ENCODE results near the gene SNX25.
"Not testable (repeated sequence)": the region's sequence is repeated elsewhere in the genome, so short reads cannot be mapped to it uniquely, and the experiment has no call there.

The SNX25 gene

GRCh38 chr4:185351691-185352090, 142.3 kb downstream of the SNX25 start:
- peaks cover 9% of the 10 kb centered on the region for H3K4me1 Mint-ChIP-seq (ENCODE audit: low read depth)
- no peaks in the 10 kb centered on the region for H3K9me3 Mint-ChIP-seq
- no peaks in the 10 kb centered on the region for H3K27me3 Mint-ChIP-seq (ENCODE audit: low read depth)
- no peak for DNase-seq (ENCODE audit: low spot score)
- no peak overlapping the region for H3K27ac Mint-ChIP-seq
- peaks cover 35% of the 10 kb centered on the region for H3K36me3 Mint-ChIP-seq (ENCODE audit: low read depth)
- H3K4me3 Mint-ChIP-seq = no peak overlapping the region

- Mint-ChIP-seq H3K9me3 (no peaks in the 10 kb centered on the region), H3K27me3 (ENCODE audit: low read depth) (no peaks in the 10 kb centered on the region), H3K36me3 (ENCODE audit: low read depth) (peaks cover 30% of the 10 kb centered on the region), H3K4me1 (ENCODE audit: low read depth) (peaks cover 11% of the 10 kb centered on the region), H3K27ac (no peak overlapping the region), H3K4me3 (no peak overlapping the region)
- DNase-seq (ENCODE audit: low spot score) = no peak
Measured at GRCh38 chr4:185352202-185352601, 142.8 kb downstream of the SNX25 start.

- Mint-ChIP-seq H3K27ac (no peak overlapping the region), H3K36me3 (ENCODE audit: low read depth) (peaks cover 27% of the 10 kb centered on the region), H3K27me3 (ENCODE audit: low read depth) (no peaks in the 10 kb centered on the region), H3K9me3 (no peaks in the 10 kb centered on the region), H3K4me1 (ENCODE audit: low read depth) (peaks cover 11% of the 10 kb centered on the region), H3K4me3 (no peak overlapping the region)
- DNase-seq (ENCODE audit: low spot score) = no peak
Measured at GRCh38 chr4:185352741-185353140, 143.3 kb downstream of the SNX25 start.

- Mint-ChIP-seq H3K27ac (no peak overlapping the region), H3K36me3 (ENCODE audit: low read depth) (peaks cover 11% of the 10 kb centered on the region)
- peak; percentile 25 for DNase-seq (ENCODE audit: low spot score)
Measured at GRCh38 chr4:185357211-185357610, 147.8 kb downstream of the SNX25 start.

DNA sequence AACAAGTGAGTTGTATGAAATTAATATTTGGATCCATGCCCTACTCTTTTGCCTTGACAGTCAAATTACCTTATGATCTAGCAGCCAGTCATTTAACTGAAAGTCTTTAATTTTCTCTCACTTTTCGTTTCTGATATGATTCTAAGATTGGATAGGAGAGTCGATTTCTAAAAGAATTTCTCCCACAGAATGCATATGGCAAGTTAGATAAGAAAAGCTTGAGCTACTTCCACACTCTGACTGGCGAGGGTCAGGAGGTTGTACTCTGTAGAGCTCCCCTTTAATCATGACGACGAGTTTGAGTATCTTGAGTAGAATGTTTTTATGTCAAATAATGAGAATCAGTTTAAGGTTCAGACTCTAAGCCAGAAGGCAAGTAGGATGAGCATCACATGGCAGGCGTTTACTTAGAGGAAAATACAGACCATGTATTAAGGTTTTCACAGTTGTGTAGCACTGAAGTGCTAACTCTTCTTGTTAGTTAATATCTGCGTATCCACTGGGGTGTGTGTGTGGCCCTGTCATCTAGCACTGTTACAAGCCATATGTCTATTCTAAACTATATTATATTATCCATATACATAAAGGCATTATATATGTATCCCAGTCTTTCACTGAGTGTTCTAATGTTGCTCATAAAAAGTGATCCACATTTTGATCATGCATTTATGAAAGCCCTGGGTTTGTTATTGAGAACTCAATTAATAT, 148.5 kb downstream of the SNX25 start:
- no peak overlapping the region for H3K4me3 Mint-ChIP-seq
- peaks cover 5% of the 10 kb centered on the region for H3K36me3 Mint-ChIP-seq (ENCODE audit: low read depth)
- DNase-seq (ENCODE audit: low spot score) = no peak
- H3K27me3 Mint-ChIP-seq (ENCODE audit: low read depth) = no peaks in the 10 kb centered on the region
- H3K9me3 Mint-ChIP-seq = no peaks in the 10 kb centered on the region
- peaks cover 7% of the 10 kb centered on the region for H3K4me1 Mint-ChIP-seq (ENCODE audit: low read depth)
- H3K27ac Mint-ChIP-seq = no peak overlapping the region

More at GRCh38 chr4:185357211-185357610, 147.8 kb downstream of the SNX25 start:
- H3K27me3 Mint-ChIP-seq (ENCODE audit: low read depth) = no peaks in the 10 kb centered on the region
- peaks cover 12% of the 10 kb centered on the region for H3K4me1 Mint-ChIP-seq (ENCODE audit: low read depth)
- H3K4me3 Mint-ChIP-seq = no peak overlapping the region
- no peaks in the 10 kb centered on the region for H3K9me3 Mint-ChIP-seq

DNA sequence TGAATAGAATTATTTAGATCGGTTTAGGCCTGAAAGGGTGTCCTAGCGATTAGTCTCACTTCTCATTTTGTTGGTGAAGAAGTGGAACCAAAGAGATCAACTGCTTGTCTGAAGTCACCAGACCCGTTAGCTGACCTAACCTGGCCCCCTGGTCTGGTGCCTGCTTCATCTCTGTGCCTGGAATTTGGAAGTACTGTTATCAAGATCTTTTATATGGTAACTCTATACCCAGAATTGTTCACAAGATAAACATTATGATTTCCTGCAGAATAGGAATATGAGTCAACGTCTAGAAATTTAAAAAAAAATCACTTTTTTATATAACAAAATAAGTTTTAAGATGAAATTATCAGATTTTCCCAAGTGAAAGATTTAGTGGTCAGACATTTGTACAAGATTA, 149.1 kb downstream of the SNX25 start:
- Mint-ChIP-seq H3K4me1 (ENCODE audit: low read depth) (peaks cover 7% of the 10 kb centered on the region), H3K27ac (no peak overlapping the region), H3K4me3 (no peak overlapping the region), H3K9me3 (no peaks in the 10 kb centered on the region), H3K36me3 (ENCODE audit: low read depth) (peaks cover 2% of the 10 kb centered on the region), H3K27me3 (ENCODE audit: low read depth) (no peaks in the 10 kb centered on the region)
- DNase-seq (ENCODE audit: low spot score) = no peak

DNA sequence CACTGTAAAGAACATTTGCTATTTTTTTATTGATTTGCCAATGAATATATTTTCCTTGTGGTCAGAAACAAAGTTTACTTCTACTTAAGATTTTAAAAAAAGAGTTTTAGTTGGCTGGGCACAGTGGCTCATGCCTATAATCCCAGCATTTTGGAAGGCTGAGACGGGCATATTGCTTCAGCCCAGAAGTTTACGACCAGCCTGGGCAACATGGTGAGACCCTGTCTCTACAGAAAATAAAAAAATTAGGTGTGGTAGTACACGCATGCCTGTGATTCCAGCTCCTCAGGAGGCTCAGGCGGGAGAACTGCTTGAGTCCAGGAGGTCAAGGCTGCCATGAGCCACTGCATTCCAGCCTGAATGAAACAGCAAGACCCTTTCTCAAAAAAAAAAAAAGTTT, 149.6 kb downstream of the SNX25 start:
- DNase-seq (ENCODE audit: low spot score) = no peak
- Mint-ChIP-seq H3K4me1 (ENCODE audit: low read depth) (peaks cover 7% of the 10 kb centered on the region), H3K27me3 (ENCODE audit: low read depth) (no peaks in the 10 kb centered on the region), H3K9me3 (no peaks in the 10 kb centered on the region), H3K27ac (no peak overlapping the region), H3K36me3 (ENCODE audit: low read depth) (peaks cover 2% of the 10 kb centered on the region), H3K4me3 (no peak overlapping the region)

DNA sequence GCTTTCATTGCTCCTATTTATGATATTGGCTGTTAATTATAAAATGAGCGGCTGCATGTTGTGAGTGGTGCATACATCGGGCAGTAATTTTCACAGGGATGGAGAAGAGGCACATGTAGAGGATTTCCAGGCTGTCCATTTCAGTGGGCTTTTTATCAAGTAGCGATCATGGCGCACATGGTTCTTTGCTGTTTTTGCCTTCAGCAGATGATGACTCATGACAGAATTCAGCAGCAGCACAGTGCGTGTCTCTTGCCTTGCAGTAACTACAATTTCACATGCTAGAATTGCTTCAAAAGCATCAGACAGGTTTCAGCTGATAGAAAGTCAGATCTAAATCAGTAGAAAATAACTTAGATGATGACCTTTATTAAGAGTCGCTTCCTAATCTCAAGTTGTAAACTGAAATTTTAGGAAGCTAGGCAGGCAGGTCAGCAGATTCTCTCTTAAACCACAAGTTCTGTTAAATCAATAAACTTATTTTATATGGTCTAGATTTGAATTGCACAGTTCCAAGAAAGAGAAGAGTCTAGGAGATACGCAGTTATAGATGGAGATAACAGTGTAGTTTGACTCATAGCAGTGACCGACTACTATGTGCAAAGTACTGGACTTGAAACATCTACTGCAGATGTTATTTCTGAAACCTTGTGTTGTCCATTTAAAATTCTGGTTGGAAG, 150.5 kb downstream of the SNX25 start:
- Mint-ChIP-seq H3K36me3 (ENCODE audit: low read depth) (peaks cover 2% of the 10 kb centered on the region), H3K27me3 (ENCODE audit: low read depth) (no peaks in the 10 kb centered on the region), H3K9me3 (no peaks in the 10 kb centered on the region), H3K27ac (no peak overlapping the region), H3K4me3 (no peak overlapping the region), H3K4me1 (ENCODE audit: low read depth) (peaks cover 7% of the 10 kb centered on the region)
- no peak for DNase-seq (ENCODE audit: low spot score)

DNA sequence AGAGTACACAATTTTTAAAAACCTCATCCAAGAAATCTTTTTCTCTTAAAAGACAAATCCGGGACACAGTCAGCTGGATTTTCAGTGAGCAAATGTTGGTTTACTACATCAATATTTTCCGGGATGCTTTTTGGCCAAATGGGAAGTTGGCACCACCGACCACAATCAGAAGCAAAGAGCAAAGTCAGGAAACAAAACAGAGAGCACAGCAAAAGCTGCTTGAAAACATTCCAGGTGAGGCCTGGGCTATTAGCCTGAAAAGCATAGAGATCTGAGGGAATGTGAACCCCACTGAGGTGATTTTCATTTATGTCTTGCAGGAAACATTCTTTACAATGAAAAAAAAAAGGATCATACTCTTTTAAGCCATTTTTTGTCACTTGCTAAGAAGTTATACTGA, 152.5 kb downstream of the SNX25 start:
- Mint-ChIP-seq H3K4me1 (ENCODE audit: low read depth) (peaks cover 7% of the 10 kb centered on the region), H3K9me3 (no peaks in the 10 kb centered on the region), H3K4me3 (no peak overlapping the region), H3K36me3 (ENCODE audit: low read depth) (peaks cover 2% of the 10 kb centered on the region), H3K27ac (no peak overlapping the region), H3K27me3 (ENCODE audit: low read depth) (no peaks in the 10 kb centered on the region)
- DNase-seq (ENCODE audit: low spot score) = no peak

DNA sequence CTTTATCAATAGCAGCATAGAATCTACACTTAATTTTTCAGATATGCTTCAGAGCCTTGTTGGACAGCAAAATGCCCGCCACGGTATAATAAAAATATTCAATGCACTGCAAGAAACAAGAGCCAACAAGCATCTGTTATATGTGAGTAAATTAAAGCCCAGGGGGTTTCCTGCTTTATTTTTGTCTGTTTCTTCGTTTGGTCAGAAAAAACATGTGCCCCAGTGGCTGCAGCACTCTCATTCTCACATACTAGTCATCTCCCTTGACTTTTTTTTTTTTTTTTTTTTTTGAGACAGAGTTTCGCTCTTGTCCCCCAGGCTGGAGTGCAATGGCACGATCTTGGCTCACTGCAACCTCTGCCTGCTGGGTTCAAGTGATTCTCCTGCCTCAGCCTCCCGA, 153.2 kb downstream of the SNX25 start:
- not testable (repeated sequence) for DNase-seq (ENCODE audit: low spot score); H3K27me3 Mint-ChIP-seq (ENCODE audit: low read depth); H3K9me3 Mint-ChIP-seq; H3K4me1 Mint-ChIP-seq (ENCODE audit: low read depth); H3K36me3 Mint-ChIP-seq (ENCODE audit: low read depth); H3K27ac Mint-ChIP-seq; H3K4me3 Mint-ChIP-seq

DNA sequence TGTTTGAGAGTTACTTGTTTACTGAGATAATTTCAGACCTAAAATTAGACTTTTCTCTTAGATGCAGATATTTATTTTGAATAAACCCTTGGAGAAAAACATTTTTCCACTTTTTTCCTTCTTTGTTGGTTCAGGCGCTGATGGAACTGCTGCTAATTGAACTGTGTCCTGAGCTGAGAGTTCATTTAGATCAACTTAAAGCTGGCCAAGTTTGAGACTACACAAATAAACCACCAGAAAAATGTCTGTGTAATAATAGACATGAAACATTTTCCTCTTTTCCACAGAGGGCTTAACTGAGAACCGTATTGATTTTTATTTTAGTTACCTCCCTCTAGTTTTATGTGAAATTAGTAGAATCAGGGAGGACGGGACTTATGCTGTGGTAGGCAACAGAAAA, 153.9 kb downstream of the SNX25 start:
- H3K36me3 Mint-ChIP-seq (ENCODE audit: low read depth) = no peaks in the 10 kb centered on the region
- H3K4me3 Mint-ChIP-seq = no peak overlapping the region
- no peaks in the 10 kb centered on the region for H3K9me3 Mint-ChIP-seq
- no peak overlapping the region for H3K27ac Mint-ChIP-seq
- H3K4me1 Mint-ChIP-seq (ENCODE audit: low read depth) = peaks cover 3% of the 10 kb centered on the region
- DNase-seq (ENCODE audit: low spot score) = no peak
- H3K27me3 Mint-ChIP-seq (ENCODE audit: low read depth) = no peaks in the 10 kb centered on the region

DNA sequence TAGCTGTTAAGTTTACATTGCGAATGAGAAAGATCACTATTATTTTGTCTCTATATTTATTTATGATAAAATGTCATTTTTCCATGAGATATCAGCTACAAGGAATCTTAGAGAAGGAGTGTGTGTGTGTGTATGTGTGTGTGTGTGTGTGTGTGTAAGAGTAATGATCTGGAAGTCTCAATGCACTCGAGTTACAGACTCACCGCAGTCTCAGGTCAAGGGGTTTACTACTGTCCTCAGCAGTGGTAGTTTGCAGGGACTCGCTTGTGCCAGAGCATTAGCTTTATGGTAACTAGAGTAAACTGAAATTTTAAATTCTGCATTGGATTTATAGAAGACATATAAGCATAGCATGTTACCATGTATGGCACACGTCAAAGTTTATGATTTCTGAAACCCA, 155.5 kb downstream of the SNX25 start:
- no peaks in the 10 kb centered on the region for H3K36me3 Mint-ChIP-seq (ENCODE audit: low read depth)
- H3K27me3 Mint-ChIP-seq (ENCODE audit: low read depth) = no peaks in the 10 kb centered on the region
- H3K4me1 Mint-ChIP-seq (ENCODE audit: low read depth) = peaks cover under 1% of the 10 kb centered on the region
- H3K27ac Mint-ChIP-seq = no peak overlapping the region
- DNase-seq (ENCODE audit: low spot score) = no peak
- no peaks in the 10 kb centered on the region for H3K9me3 Mint-ChIP-seq
- no peak overlapping the region for H3K4me3 Mint-ChIP-seq

DNA sequence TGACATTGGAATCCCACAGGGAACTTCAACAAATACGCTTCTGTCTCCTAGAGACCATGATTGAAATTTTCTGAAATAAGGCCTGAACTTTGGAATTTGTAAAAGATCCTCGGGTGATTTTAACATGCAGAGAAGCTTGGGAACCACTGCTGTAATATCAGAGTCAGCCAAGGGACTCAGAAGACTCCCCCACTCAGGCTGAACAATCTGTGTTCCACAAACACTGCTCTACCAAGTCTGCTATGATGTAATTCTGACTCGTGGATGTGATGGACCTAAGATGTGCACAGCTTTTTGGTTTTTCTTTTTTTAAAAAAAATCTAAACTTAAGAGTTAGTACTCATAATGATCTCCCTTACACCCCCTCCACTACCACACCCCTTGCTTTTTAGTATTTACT, 160.3 kb downstream of the SNX25 start:
- DNase-seq (ENCODE audit: low spot score) = no peak
- Mint-ChIP-seq H3K36me3 (ENCODE audit: low read depth) (no peaks in the 10 kb centered on the region), H3K9me3 (no peaks in the 10 kb centered on the region), H3K27me3 (ENCODE audit: low read depth) (no peaks in the 10 kb centered on the region), H3K4me3 (no peak overlapping the region), H3K27ac (no peak overlapping the region), H3K4me1 (ENCODE audit: low read depth) (peaks cover 1% of the 10 kb centered on the region)

- Mint-ChIP-seq H3K27me3 (ENCODE audit: low read depth) (no peaks in the 10 kb centered on the region), H3K9me3 (no peaks in the 10 kb centered on the region), H3K4me1 (ENCODE audit: low read depth) (peaks cover 1% of the 10 kb centered on the region), H3K27ac (no peak overlapping the region), H3K36me3 (ENCODE audit: low read depth) (no peaks in the 10 kb centered on the region), H3K4me3 (no peak overlapping the region)
- no peak for DNase-seq (ENCODE audit: low spot score)
Measured at GRCh38 chr4:185370268-185370949, 161.0 kb downstream of the SNX25 start.

All from T-helper 2 cell treated with Interferon-gamma antibody and Interleukin-4, amounts not matched to agents 5 μg/mL and 100 μg/mL, for 36 hours (primary cell).